IPS DF 6.9 (cell line): ENCODE data around the gene KLF7.

Experiments
- DNase-seq: peaks from one replicate; pipeline ENCODE4 v3.0.0-alpha.2; 2013; ENCODE audit warnings: low read depth, low spot score
- H3K27ac ChIP-seq: one replicate; pipeline ENCODE4 v1.5.1; 2013; ENCODE audit warnings: low read length, control low read depth
- H3K27me3 ChIP-seq: 2 replicates; pipeline ENCODE4 v1.6.1; 2013; ENCODE audit warnings: mild to moderate bottlenecking, low read length; ENCODE audit not compliant: control insufficient read depth, insufficient read depth
- H3K36me3 ChIP-seq: 2 replicates; pipeline ENCODE4 v1.6.1; 2013; ENCODE audit warnings: low read length; ENCODE audit not compliant: control insufficient read depth, insufficient read depth
- H3K4me1 ChIP-seq: 2 replicates; pipeline ENCODE4 v1.6.1; 2013; ENCODE audit warnings: low read length; ENCODE audit not compliant: control insufficient read depth, insufficient read depth
- H3K4me3 ChIP-seq: 2 replicates; pipeline ENCODE4 v1.5.1; 2013; ENCODE audit warnings: mild to moderate bottlenecking, low read length
- H3K9me3 ChIP-seq: 2 replicates; pipeline ENCODE4 v1.6.1; 2013; ENCODE audit warnings: low read length, inconsistent platforms; ENCODE audit not compliant: control insufficient read depth, insufficient read depth
- WGBS: extraction: QIAGEN DNeasy Blood & Tissue Kit; methylation state at CpG from one replicate; pipeline ENCODE4 v1.1.7; 2013; ENCODE audit warnings: mixed read lengths, missing lambda C conversion rate; ENCODE audit not compliant: insufficient read length, insufficient coverage; 5-methylcytosine and 5-hydroxymethylcytosine counted together

The KLF7 gene

GRCh38 chr2:207167099-207167923 is 1.6 kb upstream of the KLF7 start:
- no peak overlapping the region for H3K27ac ChIP-seq
- no peaks in the 10 kb centered on the region for H3K27me3 ChIP-seq
- no peaks in the 10 kb centered on the region for H3K36me3 ChIP-seq
- peaks cover 2% of the 10 kb centered on the region for H3K4me1 ChIP-seq
- DNase-seq = no peak
- H3K4me3 ChIP-seq = peak overlapping the region; percentile 47; the same call in 1 of the 2 replicates
- no CpG with 5 or more reads among the region's 18 CpGs for WGBS
- no peaks in the 10 kb centered on the region for H3K9me3 ChIP-seq

GRCh38 chr2:207166349-207167098 is 776 bp upstream of the KLF7 start:
- DNase-seq = no peak
- H3K36me3 ChIP-seq = no peaks in the 10 kb centered on the region
- H3K27ac ChIP-seq = no peak overlapping the region
- peak overlapping the region; percentile 77 for H3K4me3 ChIP-seq
- no peaks in the 10 kb centered on the region for H3K9me3 ChIP-seq
- H3K27me3 ChIP-seq = no peaks in the 10 kb centered on the region
- peaks cover 2% of the 10 kb centered on the region for H3K4me1 ChIP-seq
- WGBS = no CpG with 5 or more reads among the region's 86 CpGs

GRCh38 chr2:207166039-207166348 is 246 bp upstream of the KLF7 start:
- H3K27me3 ChIP-seq = no peaks in the 10 kb centered on the region
- no peak overlapping the region for H3K27ac ChIP-seq
- no peaks in the 10 kb centered on the region for H3K9me3 ChIP-seq
- no peaks in the 10 kb centered on the region for H3K36me3 ChIP-seq
- no CpG with 5 or more reads among the region's 20 CpGs for whole genome bisulfite sequencing
- peak overlapping the region; percentile 77; the same call in 1 of the 2 replicates for H3K4me3 ChIP-seq
- H3K4me1 ChIP-seq = peaks cover 5% of the 10 kb centered on the region
- DNase-seq = peak; percentile 96

- peaks cover 5% of the 10 kb centered on the region for H3K4me1 ChIP-seq
- H3K27ac ChIP-seq = no peak overlapping the region
- H3K4me3 ChIP-seq = peak overlapping the region; percentile 74; the same call in 1 of the 2 replicates
- no peaks in the 10 kb centered on the region for H3K36me3 ChIP-seq
- no CpG with 5 or more reads among the region's 20 CpGs for WGBS
- H3K9me3 ChIP-seq = no peaks in the 10 kb centered on the region
- DNase-seq = no peak
- no peaks in the 10 kb centered on the region for H3K27me3 ChIP-seq
These were observed 1.5 kb downstream of the KLF7 start for GRCh38 chr2:207164006-207164831.

- H3K27ac ChIP-seq = no peak overlapping the region
- no peak overlapping the region; the same call in 1 of the 2 replicates for H3K4me3 ChIP-seq
- H3K36me3 ChIP-seq = no peaks in the 10 kb centered on the region
- H3K27me3 ChIP-seq = no peaks in the 10 kb centered on the region
- H3K4me1 ChIP-seq = peaks cover 5% of the 10 kb centered on the region
- WGBS = no CpG with 5 or more reads among the region's 2 CpGs
- H3K9me3 ChIP-seq = no peaks in the 10 kb centered on the region
- DNase-seq = no peak
These were observed 2.1 kb downstream of the KLF7 start for GRCh38 chr2:207163756-207164005.

- Histone ChIP-seq H3K36me3 (no peaks in the 10 kb centered on the region), H3K4me3 (no peak overlapping the region), H3K27me3 (no peaks in the 10 kb centered on the region), H3K9me3 (no peaks in the 10 kb centered on the region), H3K4me1 (peaks cover 5% of the 10 kb centered on the region), H3K27ac (no peak overlapping the region)
- WGBS = no CpG with 5 or more reads among the region's 7 CpGs
- no peak for DNase-seq
These were observed 2.5 kb downstream of the KLF7 start for GRCh38 chr2:207163053-207163755.

- no peak overlapping the region for H3K27ac ChIP-seq
- DNase-seq = no peak
- H3K4me3 ChIP-seq = no peak overlapping the region
- peaks cover 5% of the 10 kb centered on the region; the same call in 1 of the 2 replicates for H3K4me1 ChIP-seq
- no peaks in the 10 kb centered on the region for H3K36me3 ChIP-seq
- H3K9me3 ChIP-seq = no peaks in the 10 kb centered on the region
- no CpG with 5 or more reads among the region's 8 CpGs for WGBS
- H3K27me3 ChIP-seq = no peaks in the 10 kb centered on the region
These were observed 3.4 kb downstream of the KLF7 start for GRCh38 chr2:207162316-207162715.

GRCh38 chr2:207161247-207162123 is 4.3 kb downstream of the KLF7 start:
- Histone ChIP-seq H3K4me3 (no peak overlapping the region), H3K36me3 (no peaks in the 10 kb centered on the region), H3K27ac (no peak overlapping the region), H3K4me1 (peaks cover 5% of the 10 kb centered on the region; the same call in 1 of the 2 replicates), H3K9me3 (no peaks in the 10 kb centered on the region), H3K27me3 (no peaks in the 10 kb centered on the region)
- no CpG with 5 or more reads among the region's 7 CpGs for WGBS
- DNase-seq = no peak

- H3K27ac ChIP-seq = no peak overlapping the region
- no peaks in the 10 kb centered on the region for H3K27me3 ChIP-seq
- no peak for DNase-seq
- peaks cover 9% of the 10 kb centered on the region for H3K4me1 ChIP-seq
- no peaks in the 10 kb centered on the region for H3K9me3 ChIP-seq
- no peaks in the 10 kb centered on the region for H3K36me3 ChIP-seq
- no CpG with 5 or more reads among the region's 7 CpGs for WGBS
- no peak overlapping the region for H3K4me3 ChIP-seq
These were observed 5.6 kb downstream of the KLF7 start for GRCh38 chr2:207160115-207160514.
